ENCODE data around the gene KSR2. TPM values are rescaled to one million over a fixed set of nuclear protein-coding genes. Genes with fewer than 3 reads are reported as not detected.
"Not testable (repeated sequence)": the region's sequence is repeated elsewhere in the genome, so short reads cannot be mapped to it uniquely, and the experiment has no call there.

Gene KSR2
- polyA plus RNA-seq, 4 donors = 0.54 to 0.99 (median 0.78) TPM

DNA sequence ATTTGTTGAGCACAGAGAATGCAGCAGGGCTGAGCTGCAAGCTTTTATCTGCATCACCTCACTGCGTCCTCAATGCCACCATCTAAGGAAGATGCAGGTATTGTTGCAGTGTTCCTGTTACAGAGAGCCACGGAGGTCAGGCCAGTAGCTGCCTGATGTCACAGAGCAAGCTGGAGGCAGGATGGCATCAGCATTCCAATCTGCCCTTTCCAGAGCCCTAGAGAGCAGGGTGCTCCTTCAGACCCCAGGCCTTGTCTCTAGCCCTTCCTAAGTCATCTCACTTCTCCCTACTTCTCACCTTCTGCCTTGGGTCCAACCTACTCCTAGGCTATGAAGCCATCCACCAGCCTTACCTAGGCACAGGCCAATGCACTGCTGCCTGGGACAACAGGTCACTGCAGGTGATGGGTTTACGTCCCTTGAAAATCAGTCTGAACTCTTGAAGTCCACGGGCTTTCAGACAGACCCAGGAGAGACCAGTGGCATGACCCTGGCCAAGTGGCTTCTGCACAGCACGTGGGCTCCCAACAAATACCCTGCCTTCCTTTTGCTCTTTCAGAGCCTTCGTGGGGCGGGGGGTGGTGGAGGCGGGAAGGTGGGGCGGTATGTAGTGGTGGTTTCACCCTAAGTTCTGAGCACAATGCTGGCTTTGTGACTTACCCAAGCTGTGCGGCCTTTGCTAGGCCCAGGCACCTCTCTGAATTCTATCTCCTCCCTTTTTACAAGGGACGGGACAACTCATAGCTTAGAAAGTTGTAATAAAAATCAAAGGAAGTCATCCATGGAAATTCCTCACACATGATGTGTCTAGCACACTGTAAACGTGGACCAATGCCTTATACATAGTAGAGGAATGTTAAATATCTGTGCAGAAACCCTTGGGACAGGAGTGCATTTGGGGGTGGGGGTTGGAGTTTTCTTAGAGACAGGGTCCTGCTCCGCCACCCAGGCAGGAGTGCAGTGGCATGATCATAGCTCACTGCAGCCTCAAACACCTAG is 136.0 kb downstream of the KSR2 start:
- DNase-seq (ENCODE audit: low read depth in 4 of 4, low spot score in 2 of 4) = no peak

DNA sequence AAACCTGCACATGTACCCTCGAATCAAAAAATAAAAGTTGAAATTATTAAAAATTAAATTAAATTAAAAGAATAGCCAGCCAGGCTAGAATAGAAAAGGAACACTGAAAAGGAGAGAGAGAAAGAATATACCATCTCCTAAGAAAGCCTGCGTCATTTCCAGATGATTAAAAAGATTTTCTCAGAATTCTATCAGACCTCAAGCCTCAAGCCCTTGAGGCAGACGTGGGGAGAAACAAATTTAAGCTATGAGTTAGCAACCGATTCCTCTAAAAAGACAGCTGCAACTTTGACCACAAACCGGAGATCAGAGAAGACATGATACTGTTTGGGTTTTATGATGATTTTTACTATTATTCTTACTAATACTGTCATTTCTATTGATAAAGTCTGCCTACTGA is 138.3 kb downstream of the KSR2 start:
- no peak for DNase-seq (ENCODE audit: low read depth in 4 of 4, low spot score in 2 of 4)

DNA sequence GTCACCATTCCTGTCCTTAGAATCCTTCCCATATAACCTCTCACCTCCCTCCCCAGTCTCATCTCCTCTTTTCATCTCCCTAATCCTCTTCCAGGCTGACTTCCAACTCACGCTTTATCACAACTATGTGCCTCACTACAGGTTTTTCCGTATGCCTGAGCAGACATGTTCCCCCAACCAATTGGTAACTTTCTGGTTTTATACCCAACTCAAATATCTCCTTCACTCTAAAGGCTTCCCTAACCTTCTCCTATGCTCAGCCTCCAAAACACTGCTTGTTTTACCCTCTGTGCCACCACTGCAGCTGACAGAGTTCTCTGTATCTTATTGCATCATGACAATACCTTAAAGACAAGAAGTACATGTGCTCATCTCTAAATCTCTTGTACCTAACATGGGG is 139.7 kb downstream of the KSR2 start:
- DNase-seq (ENCODE audit: low read depth in 4 of 4, low spot score in 2 of 4) = no peak

DNA sequence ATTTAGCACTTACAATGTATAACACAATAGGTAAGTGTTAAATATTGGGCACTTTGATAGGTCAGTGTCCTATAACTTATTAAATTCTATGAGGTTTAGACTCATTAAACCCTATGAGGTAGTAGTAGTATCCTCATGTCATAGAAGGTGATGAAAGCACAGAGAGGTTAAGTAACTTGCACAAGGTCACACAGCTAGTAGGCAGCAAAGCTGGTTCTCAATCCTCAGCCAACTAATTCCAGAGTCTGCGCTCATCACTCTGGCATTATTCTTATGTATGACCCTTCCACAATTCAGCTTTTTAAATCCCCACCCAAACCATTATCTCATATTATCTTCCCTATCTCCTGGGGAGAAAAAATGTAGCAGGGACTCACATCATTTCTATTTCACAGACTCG is 141.1 kb downstream of the KSR2 start:
- no peak for DNase-seq (ENCODE audit: low read depth in 4 of 4, low spot score in 2 of 4)

DNA sequence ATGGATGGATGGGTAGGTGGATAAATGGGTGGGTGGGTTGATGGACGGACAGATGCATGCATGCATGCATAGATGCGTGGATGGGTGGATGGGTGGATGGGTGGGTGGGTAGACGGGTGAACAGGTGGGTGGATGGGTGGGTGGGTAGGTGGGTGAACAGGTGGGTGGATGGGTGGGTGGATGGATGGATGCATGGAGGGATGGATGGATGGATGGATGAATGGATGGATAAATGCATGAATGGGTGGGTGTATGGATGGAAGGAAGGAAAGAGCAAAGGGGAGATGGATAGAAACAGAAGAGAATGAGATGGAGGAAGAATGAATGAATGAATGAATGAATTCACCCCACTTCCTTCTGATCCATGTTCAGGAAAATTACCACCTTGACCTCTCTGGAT is 143.0 kb downstream of the KSR2 start:
- DNase-seq (ENCODE audit: low read depth in 4 of 4, low spot score in 2 of 4) = no peak

DNA sequence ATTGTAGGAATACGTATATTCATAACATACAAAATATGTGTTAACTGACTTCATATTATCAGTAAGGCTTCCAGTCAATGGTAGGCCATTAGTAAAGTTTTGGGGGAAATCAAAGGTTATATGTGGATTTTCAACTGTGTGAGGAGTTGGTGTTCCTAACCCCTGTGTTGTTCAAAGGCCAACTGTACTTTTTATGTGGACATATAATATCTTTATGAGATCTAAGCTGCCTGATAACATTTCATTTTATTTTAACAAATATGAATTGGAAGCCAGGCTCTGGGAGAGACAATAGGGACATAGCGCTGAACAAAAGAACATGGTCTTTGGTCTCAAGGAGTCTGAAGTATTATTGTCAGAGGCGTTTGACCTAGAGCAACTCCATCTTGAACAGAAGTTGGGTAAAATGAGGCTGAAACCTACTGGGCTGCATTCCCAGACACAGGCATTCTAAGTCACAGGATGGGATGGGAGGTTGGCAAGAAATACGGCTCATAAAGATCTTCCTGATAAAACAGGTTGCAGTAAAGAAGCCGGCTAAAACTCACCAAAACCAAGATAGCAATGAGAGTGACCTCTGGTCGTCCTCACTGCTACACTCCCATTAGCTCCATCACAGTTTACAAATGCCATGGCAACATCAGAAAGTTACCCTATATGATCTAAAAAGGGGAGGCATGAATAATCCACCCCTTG is 147.2 kb downstream of the KSR2 start:
- no peak for DNase-seq (ENCODE audit: low read depth in 4 of 4, low spot score in 2 of 4)

DNA sequence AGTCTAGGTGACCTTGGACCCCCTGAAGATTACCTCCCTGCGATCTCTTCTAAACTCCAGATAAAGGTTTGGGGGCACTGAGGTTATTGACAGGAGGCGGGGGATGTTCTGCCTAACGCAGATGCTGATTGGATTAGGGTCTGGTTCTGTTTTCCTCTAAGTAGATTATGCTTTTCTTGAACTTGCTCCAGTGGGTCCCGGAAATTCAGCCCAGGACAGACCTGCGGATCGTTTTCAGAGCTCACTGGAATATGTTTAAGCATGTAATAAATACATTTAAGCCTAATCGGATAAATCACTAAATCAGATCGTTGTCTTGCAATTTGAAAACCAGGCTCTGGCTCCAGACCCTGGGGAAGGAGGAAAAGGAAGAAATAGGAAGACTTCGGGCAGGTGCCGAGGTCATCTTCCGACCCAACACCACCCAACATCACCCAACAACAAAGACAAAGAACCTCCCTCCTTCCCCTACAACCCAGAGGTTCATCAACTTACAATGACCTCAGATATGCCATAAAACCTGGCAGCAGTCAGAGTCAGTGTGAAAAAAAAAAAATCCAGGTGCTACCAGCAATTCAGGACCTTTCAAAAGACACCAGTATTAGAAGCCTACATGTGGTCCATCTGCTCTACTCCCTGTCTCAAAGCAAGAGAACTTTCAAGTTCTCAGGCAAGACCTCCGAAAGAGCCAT is 148.4 kb downstream of the KSR2 start:
- no peak for DNase-seq (ENCODE audit: low read depth in 4 of 4, low spot score in 2 of 4)

DNA sequence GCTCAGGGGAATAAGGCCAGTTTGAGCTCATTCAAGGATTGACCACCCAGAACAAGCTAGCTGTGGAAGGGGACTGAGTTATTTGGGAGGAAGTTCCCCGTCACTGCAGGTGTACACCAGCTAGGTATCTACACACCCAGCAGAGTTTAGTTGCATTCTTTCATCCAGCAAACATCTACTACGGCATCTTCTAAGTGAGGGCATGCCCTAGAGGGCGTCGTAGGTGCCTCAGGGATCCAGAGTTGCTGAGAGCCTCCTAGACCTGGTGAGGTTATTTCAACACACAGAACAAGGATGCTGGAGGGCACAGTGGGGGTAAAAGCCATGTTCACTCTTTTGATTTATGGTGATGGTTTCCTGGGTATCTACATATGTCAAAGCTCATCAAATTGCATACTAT is 149.6 kb downstream of the KSR2 start:
- DNase-seq (ENCODE audit: low read depth in 4 of 4, low spot score in 2 of 4) = no peak

DNA sequence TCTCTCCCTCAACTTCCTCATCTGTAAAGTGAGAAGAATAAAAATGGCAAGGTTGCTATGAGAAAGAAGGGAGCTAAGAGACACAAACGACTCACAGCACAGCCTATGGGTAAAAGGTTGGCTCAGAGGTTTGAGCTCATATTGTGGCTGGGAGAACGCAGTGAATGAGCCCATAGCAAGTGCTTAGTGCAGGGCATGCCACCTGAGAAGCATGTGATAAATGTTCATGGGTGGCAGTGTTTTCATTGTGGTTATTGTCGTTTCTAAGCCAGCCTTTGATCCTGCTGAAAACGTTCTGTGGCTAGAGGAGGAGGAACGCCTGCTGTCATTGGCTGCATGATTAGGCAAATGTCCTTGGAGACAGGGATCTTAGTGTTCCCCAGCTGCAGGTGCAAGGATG is 150.4 kb downstream of the KSR2 start:
- no peak for DNase-seq (ENCODE audit: low read depth in 4 of 4, low spot score in 2 of 4)

DNA sequence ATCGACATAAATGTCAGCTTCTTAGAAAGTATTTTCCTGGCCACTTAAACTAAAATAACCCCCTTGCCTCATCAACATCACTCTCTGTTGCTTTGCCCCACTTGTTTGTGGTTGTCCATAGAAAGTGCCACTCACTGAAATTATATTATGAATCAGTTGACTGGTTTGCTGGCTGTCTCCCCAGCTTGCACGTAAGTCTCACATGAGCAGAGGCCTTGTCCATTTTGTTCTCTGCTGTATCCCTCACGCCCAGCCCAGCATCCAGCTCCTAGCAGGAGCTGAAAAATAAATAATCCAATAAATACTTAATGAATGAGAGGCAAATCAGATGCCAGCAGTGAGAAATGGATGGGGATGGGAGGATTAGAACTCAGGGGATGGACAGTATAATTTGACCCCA is 159.3 kb downstream of the KSR2 start:
- no peak for DNase-seq (ENCODE audit: low read depth in 4 of 4, low spot score in 2 of 4)

DNA sequence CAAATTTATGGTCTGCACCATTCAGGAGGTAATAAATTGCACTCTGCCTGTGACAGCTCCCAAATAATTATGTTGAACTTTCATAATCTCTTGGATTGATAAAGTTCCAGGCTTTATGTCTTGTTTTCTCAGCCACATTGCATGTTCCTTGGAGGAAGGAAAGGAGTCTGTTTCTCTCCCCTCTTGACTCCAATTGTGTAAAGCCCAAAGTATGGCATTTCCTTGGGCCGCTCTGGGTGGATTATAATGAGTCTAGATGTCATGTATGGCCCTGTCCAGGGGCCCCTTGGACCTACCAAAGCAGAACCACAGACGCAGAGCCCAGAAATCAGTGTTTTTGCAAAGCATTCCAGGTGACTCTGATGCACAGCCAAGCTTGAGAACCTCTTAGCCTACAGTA is 160.8 kb downstream of the KSR2 start:
- DNase-seq (ENCODE audit: low read depth in 4 of 4, low spot score in 2 of 4) = no peak

DNA sequence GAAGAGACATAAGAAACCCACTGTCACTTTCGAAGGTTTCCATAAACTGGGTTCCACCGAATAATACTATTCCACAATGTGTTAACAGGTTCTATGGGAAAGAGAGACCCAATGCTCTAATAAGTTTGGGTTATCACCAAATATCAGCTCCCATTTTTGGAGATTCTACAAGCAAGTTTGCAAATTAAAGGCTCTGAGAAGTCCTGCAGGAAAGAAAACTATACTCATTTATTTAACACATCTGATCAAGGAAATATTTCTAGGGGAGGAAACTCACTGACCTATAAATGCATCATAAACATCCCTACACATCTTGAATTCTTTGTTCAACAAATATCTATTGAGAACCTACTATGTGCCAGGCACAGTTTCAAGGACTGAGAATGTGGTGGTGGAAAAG is 161.4 kb downstream of the KSR2 start:
- no peak for DNase-seq (ENCODE audit: low read depth in 4 of 4, low spot score in 2 of 4)

DNA sequence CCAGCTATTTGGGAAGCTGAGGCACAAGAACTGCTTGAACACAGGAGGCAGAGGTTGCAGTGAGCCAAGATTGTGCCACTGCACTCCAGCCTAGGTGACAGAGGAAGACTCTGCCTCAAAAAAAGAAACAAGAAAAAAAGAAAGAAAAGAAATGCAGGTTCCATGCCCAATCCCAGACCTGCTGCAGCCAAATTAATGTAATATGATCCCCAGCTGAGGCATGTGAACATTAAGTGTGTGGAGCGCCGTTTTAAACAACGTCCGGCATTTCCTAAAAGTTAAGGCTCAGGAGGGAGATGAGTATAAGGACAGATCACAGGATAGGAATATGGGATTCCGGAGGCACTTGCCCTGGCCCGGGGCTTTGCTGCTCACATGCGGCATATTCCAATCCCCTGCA is 162.9 kb downstream of the KSR2 start:
- DNase-seq (ENCODE audit: low read depth in 4 of 4, low spot score in 2 of 4) = no peak

DNA sequence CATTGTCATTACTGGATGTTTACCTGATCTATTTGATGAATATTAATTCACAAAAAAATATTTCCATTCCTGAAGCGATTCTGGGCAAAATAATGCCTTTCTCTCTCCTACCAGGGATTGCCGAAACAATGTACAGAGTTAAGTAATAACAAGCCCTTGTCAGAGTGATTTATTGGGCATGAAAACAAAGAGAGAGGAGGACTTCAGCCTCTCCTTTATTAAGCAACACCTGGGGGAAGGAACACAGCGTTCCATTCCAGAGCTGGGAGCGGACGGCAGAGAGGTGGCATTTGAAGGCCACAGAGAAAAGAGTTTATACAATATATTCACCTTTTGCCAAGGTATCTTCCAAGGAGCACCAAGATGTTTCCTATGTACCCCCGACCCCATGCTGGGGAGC is 165.8 kb downstream of the KSR2 start:
- DNase-seq (ENCODE audit: low read depth in 4 of 4, low spot score in 2 of 4) = peak in 1 of 4 donors; percentile 2

DNA sequence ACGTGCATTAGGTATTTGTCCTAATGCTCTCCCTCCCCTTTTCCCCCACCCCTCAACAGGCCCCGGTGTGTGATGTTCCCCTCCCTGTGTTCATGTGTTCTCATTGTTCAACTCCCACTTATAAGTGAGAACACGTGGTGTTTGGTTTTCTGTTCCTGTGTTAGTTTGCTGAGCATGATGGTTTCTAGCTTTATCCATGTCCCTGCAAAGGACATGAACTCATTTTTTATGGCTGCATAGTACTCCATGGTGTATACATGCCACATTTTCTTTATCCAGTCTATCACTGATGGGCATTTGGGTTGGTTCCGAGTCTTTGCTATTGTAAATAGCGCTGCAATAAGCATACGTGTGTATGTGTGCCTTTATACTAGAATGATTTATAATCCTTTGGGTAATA is 168.1 kb downstream of the KSR2 start:
- not testable (repeated sequence) for DNase-seq (ENCODE audit: low read depth in 4 of 4, low spot score in 2 of 4)

DNA sequence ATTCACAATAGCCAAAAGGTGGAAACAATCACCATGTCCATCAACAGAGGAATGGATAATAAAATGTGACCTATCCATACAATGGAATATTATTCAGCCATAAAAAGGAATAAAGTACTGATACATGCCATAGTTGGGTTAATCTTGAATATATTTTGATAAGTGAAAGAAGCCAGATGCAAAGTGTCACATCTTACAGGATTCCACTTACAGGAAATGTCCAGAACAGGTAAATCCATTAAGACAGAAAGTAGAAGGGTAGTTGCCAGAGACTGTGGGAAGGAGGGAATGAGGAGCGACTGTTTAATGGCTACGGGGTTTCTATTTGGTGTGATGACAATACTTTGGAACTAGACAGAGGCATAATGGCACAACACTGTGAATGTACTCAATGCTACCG is 171.6 kb downstream of the KSR2 start:
- DNase-seq (ENCODE audit: low read depth in 4 of 4, low spot score in 2 of 4) = no peak

DNA sequence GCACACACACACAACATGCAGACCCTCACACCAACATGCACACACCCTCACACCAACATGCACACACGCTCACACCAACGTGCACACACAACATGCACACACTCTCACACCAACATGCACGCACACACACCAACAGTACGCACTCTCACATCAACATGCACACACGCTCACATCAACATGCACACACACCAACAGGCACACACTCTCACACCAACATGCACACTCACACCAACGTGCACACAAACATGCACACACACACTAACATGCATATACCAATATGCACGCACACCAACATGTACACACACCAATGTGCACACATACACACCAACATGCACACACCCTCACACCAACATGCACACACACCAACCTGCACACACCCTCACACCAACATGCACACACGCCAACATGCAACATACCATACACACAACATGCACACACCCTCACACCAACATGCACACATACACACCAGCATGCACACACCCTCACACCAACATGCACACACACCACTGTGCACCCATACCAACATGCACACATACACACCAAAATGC is 175.8 kb downstream of the KSR2 start:
- no peak for DNase-seq (ENCODE audit: low read depth in 4 of 4, low spot score in 2 of 4)

DNA sequence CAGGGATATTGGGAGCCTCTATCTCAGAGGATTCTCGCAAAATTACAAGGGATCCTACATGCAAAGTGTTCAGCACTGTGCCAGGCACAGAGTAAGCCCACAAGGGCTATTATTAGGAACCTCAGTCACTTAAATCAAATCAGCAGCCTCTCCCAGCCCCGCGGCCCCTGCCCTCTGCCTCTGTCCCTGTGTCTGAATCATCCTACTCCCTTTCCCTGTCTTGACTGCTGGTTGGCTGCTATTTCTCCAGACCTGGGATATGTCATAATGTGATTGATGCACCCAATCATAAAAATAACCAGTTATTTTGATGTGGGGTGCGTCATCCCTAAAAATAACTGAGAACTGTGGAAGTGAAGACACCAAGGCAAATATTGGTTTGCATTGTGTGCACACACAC is 176.3 kb downstream of the KSR2 start:
- DNase-seq (ENCODE audit: low read depth in 4 of 4, low spot score in 2 of 4) = no peak

DNA sequence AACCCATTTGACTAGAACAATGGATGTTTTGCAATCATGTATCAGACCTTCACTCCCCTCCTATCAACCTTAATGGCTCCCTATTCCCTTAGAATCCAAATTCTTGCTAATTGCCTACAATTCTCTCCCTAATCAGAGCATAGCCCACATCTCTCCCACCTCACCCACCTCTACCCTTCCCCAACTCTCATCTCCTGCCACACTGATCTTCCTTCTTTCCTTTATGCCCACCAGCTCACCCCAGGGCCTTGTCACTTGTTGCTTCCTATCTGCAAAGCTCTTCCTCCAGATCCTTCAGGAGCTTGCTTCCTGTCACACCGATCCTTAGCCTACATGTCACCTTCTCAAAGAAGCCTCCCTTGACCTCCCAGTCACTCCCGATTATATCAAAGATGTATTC is 177.8 kb downstream of the KSR2 start:
- DNase-seq (ENCODE audit: low read depth in 4 of 4, low spot score in 2 of 4) = no peak

DNA sequence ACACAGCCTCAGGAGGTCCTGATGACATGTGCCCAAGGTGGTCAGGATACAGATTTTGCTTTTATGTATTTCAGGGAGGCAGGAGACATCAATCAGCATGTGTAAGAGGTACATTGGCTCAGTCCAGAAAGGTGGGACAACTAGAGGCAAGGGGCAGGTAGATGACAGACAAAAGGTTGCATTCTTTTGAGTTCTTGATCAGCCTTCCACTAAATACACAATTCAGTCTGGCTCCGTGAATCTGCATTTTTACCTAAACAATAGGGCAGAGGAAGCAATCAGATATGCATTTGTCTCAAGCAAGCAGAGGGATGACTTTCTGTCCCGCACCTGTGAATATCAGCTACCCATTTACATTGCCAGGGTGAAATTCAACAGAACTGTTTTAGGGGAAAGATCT is 178.6 kb downstream of the KSR2 start:
- no peak for DNase-seq (ENCODE audit: low read depth in 4 of 4, low spot score in 2 of 4)

All from left renal cortex interstitium (tissue), 4 donors.